NT2/D1 (cell line): ENCODE data around the gene SPOCK2.

Experiments used
- SUZ12 ChIP-seq: IDR thresholded peaks from 2 replicates; pipeline ENCODE4 v1.6.1; 2011; ENCODE audit not compliant: insufficient read length, insufficient read depth; ENCODE audit errors: extremely low read depth
- YY1 ChIP-seq: IDR thresholded peaks from 2 replicates; pipeline ENCODE4 v1.6.1; 2011; ENCODE audit not compliant: insufficient read length, insufficient read depth
- ZNF274 ChIP-seq: IDR thresholded peaks from 2 replicates; pipeline ENCODE4 v1.6.1; 2011; ENCODE audit warnings: mild to moderate bottlenecking, low read depth, low read length

- no peak for TF ChIP-seq SUZ12
- no peak for TF ChIP-seq YY1
- TF ChIP-seq ZNF274: no peak
Measured at GRCh38 chr10:72039377-72039776, 49.0 kb downstream of the SPOCK2 start.
